ENCODE results near the gene STING1. TPM values are rescaled to one million over a fixed set of nuclear protein-coding genes. Genes with fewer than 3 reads are reported as not detected.
"Not testable (repeated sequence)": the region's sequence is repeated elsewhere in the genome, so short reads cannot be mapped to it uniquely, and the experiment has no call there.

STING1 gene
- total and polyA plus RNA-seq, 2 donors (not counting 3 experiments of a cell fraction or from before 2014, with no cell fraction given): 108 to 143 TPM

GRCh38 chr5:139443831-139444453 lies 38.6 kb downstream of the STING1 start:
- H3K9ac ChIP-seq (replicated peaks; ENCODE audit: extremely low read depth, insufficient read depth, low read length): peak overlapping the region; percentile 40
- TF ChIP-seq MYC (IDR thresholded peaks at IDR 0.05; ENCODE audit: low read depth, low read length) (no peak), CTCF (IDR thresholded peaks at IDR 0.05; ENCODE audit: extremely low read depth in 1 of 2, insufficient read depth in 1 of 2, low read depth in 1 of 2, low read length in 2 of 2) (no peak), POLR2A (IDR thresholded peaks at IDR 0.05; ENCODE audit: low read depth, low read length) (peak; percentile 60), GATA2 (IDR thresholded peaks at IDR 0.05; ENCODE audit: insufficient read depth, insufficient read length, low read depth, low read length) (peak; percentile 51), EZH2 (IDR thresholded peaks at IDR 0.05; ENCODE audit: borderline replicate concordance, low read depth, low read length, severe bottlenecking) (no peak), MAX (IDR thresholded peaks at IDR 0.05; ENCODE audit: insufficient read depth, insufficient read length) (no peak), FOS (IDR thresholded peaks at IDR 0.05; ENCODE audit: borderline replicate concordance, insufficient read depth, low read length) (no peak), POLR2AphosphoS5 (IDR thresholded peaks at IDR 0.05; ENCODE audit: insufficient read depth, low read depth, low read length) (peak; percentile 44), JUN (IDR thresholded peaks at IDR 0.05; ENCODE audit: borderline replicate concordance, insufficient read depth, insufficient read length, low read depth) (peak; percentile 9)
- no peaks in the 10 kb centered on the region for H3K79me2 ChIP-seq (ENCODE audit: control insufficient read depth, insufficient read depth, low read length)
- no peak overlapping the region for H2AFZ ChIP-seq (ENCODE audit: low read depth, low read length)
- no peaks in the 10 kb centered on the region for H3K9me3 ChIP-seq (replicated peaks; ENCODE audit: control insufficient read depth, insufficient read depth, low read length)
- DNase-seq (ENCODE audit: low read depth, low spot score) (peak; percentile 74), FAIRE-seq (peak; percentile 83)
- H3K4me2 ChIP-seq (ENCODE audit: insufficient read depth, low read length): peak overlapping the region; percentile 71
- H3K4me1 ChIP-seq (ENCODE audit: control insufficient read depth, extremely low read depth, insufficient read depth, low read length): peaks cover 64% of the 10 kb centered on the region
- H3K27me3 ChIP-seq (ENCODE audit: control insufficient read depth in 2 of 2, insufficient read depth in 2 of 2, low read length in 2 of 2): no peaks in the 10 kb centered on the region
- H3K36me3 ChIP-seq (ENCODE audit: control insufficient read depth in 2 of 2, extremely low read depth in 1 of 2, insufficient read depth in 2 of 2, low read length in 2 of 2): peaks cover 19 to 20% of the 10 kb centered on the region in 2 experiments
- no peaks in the 10 kb centered on the region for H3K9me1 ChIP-seq (replicated peaks; ENCODE audit: control insufficient read depth, extremely low read depth, insufficient read depth, low read length)
- no peaks in the 10 kb centered on the region for H4K20me1 ChIP-seq (replicated peaks; ENCODE audit: control insufficient read depth, extremely low read depth, insufficient read depth, low read length)
- ChIA-PET POLR2A (interaction anchor here (0.6 to 2.1 kb wide), 2 partner anchors 38 to 52 kb away, joined by 3 to 7 read pairs; partner anchors contain the start of gene STING1), CTCF (interaction anchor here (0.7 to 3.6 kb wide), 4 partner anchors 21 to 128 kb away, joined by 3 to 44 read pairs (median 12); partner anchors contain the start of gene STING1)
- no peak overlapping the region for H3K4me3 ChIP-seq (replicated peaks in 1 of 3; ENCODE audit: insufficient read depth in 1 of 3, low read depth in 1 of 3, low read length in 3 of 3)
- TSS peak; percentile 47 for BruUV-seq (replicated peaks)
- intact Hi-C loops (cut with micrococcal nuclease) (loop anchor here (1.0 kb wide), 3 partner anchors 18 to 69 kb away; partner anchors contain the start of genes ECSCR and STING1), dilution Hi-C loops (cut with MboI; ENCODE audit: extremely low pct_ligation_motif_present, low sequenced_read_pairs) (no loop called here)
- H3K27ac ChIP-seq (ENCODE audit: insufficient read depth, low read depth, low read length): peak overlapping the region; percentile 94

GRCh38 chr5:139440416-139440815 lies 42.1 kb downstream of the STING1 start:
- CTCF ChIA-PET: interaction anchor here (1.0 kb wide), 1 partner anchor 73 kb away, joined by 3 read pairs; no protein-coding TSS in a partner anchor
- intact Hi-C loops (cut with micrococcal nuclease); H3K9ac ChIP-seq (replicated peaks; ENCODE audit: extremely low read depth, insufficient read depth, low read length); H3K79me2 ChIP-seq (ENCODE audit: control insufficient read depth, insufficient read depth, low read length); POLR2A ChIA-PET; FAIRE-seq; H3K4me2 ChIP-seq (ENCODE audit: insufficient read depth, low read length); dilution Hi-C loops (cut with MboI; ENCODE audit: extremely low pct_ligation_motif_present, low sequenced_read_pairs); DNase-seq (ENCODE audit: low read depth, low spot score); H2AFZ ChIP-seq (ENCODE audit: low read depth, low read length); H4K20me1 ChIP-seq (replicated peaks; ENCODE audit: control insufficient read depth, extremely low read depth, insufficient read depth, low read length); H3K27ac ChIP-seq (ENCODE audit: insufficient read depth, low read depth, low read length); BruUV-seq (replicated peaks); H3K4me3 ChIP-seq (replicated peaks in 1 of 3; ENCODE audit: insufficient read depth in 1 of 3, low read depth in 1 of 3, low read length in 3 of 3); H3K9me1 ChIP-seq (replicated peaks; ENCODE audit: control insufficient read depth, extremely low read depth, insufficient read depth, low read length); H3K27me3 ChIP-seq (ENCODE audit: control insufficient read depth in 2 of 2, insufficient read depth in 2 of 2, low read length in 2 of 2); H3K9me3 ChIP-seq (replicated peaks; ENCODE audit: control insufficient read depth, insufficient read depth, low read length): not testable (repeated sequence)
- Histone ChIP-seq H3K36me3 (ENCODE audit: control insufficient read depth in 2 of 2, extremely low read depth in 1 of 2, insufficient read depth in 2 of 2, low read length in 2 of 2) (peaks cover 0 to 11% of the 10 kb centered on the region in 2 experiments), H3K4me1 (ENCODE audit: control insufficient read depth, extremely low read depth, insufficient read depth, low read length) (peaks cover 41% of the 10 kb centered on the region)

All from endothelial cell of umbilical vein (primary cell).